Left kidney (tissue), 2 donors: ENCODE data around the gene TIMM13. TPM values are rescaled to one million over a fixed set of nuclear protein-coding genes. Genes with fewer than 3 reads are reported as not detected.

Source experiments
- DNase-seq: peaks from one replicate; pipeline ENCODE4 v3.0.0-alpha.2; 2013
- polyA plus RNA-seq: library from polyadenylated mRNA; unstranded; fragments of 120-200 nt; gene quantifications from one replicate; pipeline ENCODE4 v1.2.1, GENCODE V29; 2013; ENCODE audit not compliant: insufficient read length

TIMM13 gene
- polyA plus RNA-seq, 1 donor = 50.6 TPM

DNA sequence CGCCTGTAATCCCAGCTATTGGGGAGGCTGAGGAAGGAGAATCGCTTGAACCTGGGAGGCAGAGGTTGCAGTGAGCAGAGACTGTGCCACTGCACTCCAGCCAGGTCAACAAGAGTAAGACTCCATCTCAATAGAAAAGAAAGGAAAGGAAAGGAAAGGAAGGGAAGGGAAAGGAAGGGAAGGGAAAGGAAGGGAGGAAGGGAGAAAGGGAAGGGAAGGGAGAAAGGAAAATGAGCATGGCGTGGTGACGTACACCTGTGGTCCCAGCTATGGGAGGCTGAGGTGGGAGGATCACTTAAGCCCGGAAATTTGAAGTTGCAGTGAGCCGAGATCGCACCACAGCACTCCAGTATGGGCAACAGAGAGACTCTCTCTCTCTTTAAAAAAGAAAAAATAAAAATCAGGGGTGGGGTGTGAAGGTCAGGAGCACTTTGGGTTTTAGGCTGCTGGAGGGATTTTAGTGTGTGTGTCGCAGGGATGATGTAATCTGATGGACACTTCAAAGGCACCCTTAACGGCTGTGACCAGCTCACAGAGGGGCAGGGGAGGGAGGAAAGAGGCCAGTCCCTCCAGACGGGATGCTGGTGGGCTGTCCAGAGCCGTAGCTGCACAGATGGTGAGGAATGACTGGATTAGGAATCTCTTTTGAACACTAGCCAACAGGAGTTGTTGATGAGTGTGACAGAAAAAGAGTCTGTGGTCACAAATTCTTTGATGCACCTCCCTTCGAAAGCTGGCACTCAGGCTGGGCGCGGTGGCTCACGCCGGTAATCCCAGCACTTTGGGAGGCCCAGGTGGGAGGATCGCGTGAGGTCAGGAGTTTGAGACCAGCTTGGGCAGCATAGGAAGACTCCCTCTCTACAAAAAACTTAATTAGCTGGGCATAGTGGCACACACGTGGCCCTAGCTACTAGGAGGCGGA is 39.8 kb downstream of the TIMM13 start:
- no peak for DNase-seq

- DNase-seq = no peak
Observed at GRCh38 chr19:2385053-2385721, 42.2 kb downstream of the TIMM13 start.

DNA sequence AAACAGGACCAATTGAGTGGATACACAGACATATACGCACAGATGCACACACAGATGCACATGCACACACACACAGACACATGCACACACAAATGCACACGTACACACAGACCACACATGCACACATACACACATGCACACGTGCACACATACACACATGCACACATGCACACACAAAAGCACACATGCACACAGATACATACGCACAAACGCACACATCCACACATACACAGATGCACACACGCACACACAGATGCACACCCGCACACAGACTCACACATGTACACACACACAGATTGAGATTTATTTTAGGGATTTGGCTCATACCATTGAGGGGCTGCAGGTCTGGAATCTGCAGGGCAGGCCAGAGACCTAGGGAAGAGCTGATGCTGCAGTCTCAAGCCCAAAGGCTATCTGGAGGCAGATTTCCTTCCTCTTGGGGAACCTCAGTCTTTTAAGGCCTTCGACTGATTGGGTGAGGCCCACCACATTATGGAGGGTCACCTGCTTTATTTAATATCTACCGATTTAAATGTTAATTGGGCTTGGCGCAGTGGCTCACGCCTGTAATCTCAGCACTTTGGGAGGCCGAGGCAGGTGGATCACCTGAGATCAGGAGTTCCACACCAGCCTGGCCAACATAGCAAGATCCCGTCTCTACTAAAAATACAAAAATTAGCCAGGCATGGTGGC is 44.7 kb downstream of the TIMM13 start:
- DNase-seq = no peak

- DNase-seq = peak; percentile 61
Observed at GRCh38 chr19:2381148-2381820, 46.1 kb downstream of the TIMM13 start.

DNA sequence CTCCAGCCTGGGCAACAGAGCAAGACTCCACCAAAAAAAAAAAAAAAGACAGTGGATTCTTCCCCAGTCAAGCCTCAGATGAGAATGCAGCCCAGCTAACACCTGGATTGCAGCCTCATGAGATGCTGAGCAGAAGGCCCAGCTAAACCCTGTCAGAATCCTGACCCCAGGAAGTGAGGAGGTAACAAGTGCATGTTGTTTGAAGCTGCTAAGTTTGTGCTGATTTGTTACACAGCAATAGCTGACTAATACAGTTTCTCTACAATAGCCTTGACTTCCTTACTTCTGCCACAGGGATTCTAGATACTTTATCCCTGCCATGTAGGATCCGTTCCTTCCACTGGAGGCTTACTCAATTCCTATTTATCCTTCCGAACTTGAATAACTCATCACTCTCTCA is 46.8 kb downstream of the TIMM13 start:
- no peak for DNase-seq

GRCh38 chr19:2376784-2377519 is 50.4 kb downstream of the TIMM13 start:
- no peak for DNase-seq

Other genes with a start within 250 kb of the TIMM13 start
- 56.2 TPM for gene PLEKHJ1, start 191.3 kb downstream of the TIMM13 start, polyA plus RNA-seq
- 66.1 TPM for gene SF3A2, start 190.8 kb downstream of the TIMM13 start, polyA plus RNA-seq
- 3.2 TPM for gene AMH, start 178.3 kb downstream of the TIMM13 start, polyA plus RNA-seq
- 0.60 TPM for gene JSRP1, start 171.2 kb downstream of the TIMM13 start, polyA plus RNA-seq
- gene PEAK3, start 145.4 kb downstream of the TIMM13 start, polyA plus RNA-seq = not detected
- not detected for gene LINGO3, start 119.4 kb downstream of the TIMM13 start, polyA plus RNA-seq
- gene LSM7, start 99.0 kb downstream of the TIMM13 start, polyA plus RNA-seq = 90.5 TPM
- gene SPPL2B, start 98.9 kb downstream of the TIMM13 start, polyA plus RNA-seq = 72.7 TPM
- 0.60 TPM for gene TMPRSS9, start 67.3 kb downstream of the TIMM13 start, polyA plus RNA-seq
- gene LMNB2, start 29.4 kb upstream of the TIMM13 start, polyA plus RNA-seq = 64.4 TPM
- gene GADD45B, start 48.5 kb upstream of the TIMM13 start, polyA plus RNA-seq = 7.6 TPM